ENCODE results near the gene SUSD3. TPM values are rescaled to one million over a fixed set of nuclear protein-coding genes. Genes with fewer than 3 reads are reported as not detected.

The SUSD3 gene
- total RNA-seq, 4 donors from 2014 or later = 0.83 to 3.3 (median 1.4) TPM

DNA sequence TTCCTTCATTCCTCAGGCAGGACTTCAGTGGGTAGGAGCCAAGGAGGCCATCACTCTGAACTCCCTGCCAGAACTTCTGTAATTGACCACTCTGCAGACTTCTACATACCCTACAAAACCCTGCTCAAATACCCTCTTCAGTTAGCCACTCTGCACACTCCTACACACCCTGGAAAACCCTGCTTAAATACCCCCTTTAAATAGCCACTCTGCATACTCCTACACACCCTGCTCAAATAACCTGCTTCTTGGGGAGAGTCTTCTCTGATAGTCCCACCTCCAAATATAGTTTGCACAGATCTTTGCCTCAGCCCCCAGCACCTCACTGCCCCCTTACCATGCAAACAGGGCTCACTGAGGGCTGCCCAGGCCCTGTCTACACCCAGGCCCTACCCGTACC is 18.9 kb downstream of the SUSD3 start:
- H3K27ac ChIP-seq (replicated peaks in 1 of 4) = no peak overlapping the region
- TF ChIP-seq POLR2A (IDR thresholded peaks at IDR 0.05; ENCODE audit: low read depth) (no peak), POLR2AphosphoS5 (IDR thresholded peaks at IDR 0.05) (no peak), EP300 (IDR thresholded peaks at IDR 0.05) (no peak)
- TF ChIP-seq, protein P1, sequence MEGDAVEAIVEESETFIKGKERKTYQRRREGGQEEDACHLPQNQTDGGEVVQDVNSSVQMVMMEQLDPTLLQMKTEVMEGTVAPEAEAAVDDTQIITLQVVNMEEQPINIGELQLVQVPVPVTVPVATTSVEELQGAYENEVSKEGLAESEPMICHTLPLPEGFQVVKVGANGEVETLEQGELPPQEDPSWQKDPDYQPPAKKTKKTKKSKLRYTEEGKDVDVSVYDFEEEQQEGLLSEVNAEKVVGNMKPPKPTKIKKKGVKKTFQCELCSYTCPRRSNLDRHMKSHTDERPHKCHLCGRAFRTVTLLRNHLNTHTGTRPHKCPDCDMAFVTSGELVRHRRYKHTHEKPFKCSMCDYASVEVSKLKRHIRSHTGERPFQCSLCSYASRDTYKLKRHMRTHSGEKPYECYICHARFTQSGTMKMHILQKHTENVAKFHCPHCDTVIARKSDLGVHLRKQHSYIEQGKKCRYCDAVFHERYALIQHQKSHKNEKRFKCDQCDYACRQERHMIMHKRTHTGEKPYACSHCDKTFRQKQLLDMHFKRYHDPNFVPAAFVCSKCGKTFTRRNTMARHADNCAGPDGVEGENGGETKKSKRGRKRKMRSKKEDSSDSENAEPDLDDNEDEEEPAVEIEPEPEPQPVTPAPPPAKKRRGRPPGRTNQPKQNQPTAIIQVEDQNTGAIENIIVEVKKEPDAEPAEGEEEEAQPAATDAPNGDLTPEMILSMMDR (IDR thresholded peaks at IDR 0.05) = no peak
- no peak for DNase-seq (ENCODE audit: extremely low spot score)
- H3K36me3 ChIP-seq = no peaks in the 10 kb centered on the region
- 100% methylated on average over 1 of the region's 1 CpG for WGBS
- peaks cover 1 to 13% (median 12%) of the 10 kb centered on the region in 4 donors for H3K4me1 ChIP-seq
- H3K9me3 ChIP-seq = no peaks in the 10 kb centered on the region
- H3K4me3 ChIP-seq = no peak overlapping the region
- H3K27me3 ChIP-seq = no peaks in the 10 kb centered on the region
- intact Hi-C loops (cut with DNase I) = no loop called here

- no peak overlapping the region for H3K4me3 ChIP-seq
- intact Hi-C loops (cut with DNase I) = no loop called here
- DNase-seq (ENCODE audit: extremely low spot score) = no peak
- no peaks in the 10 kb centered on the region for H3K36me3 ChIP-seq
- H3K9me3 ChIP-seq = no peaks in the 10 kb centered on the region
- H3K27ac ChIP-seq (replicated peaks in 1 of 4) = no peak overlapping the region
- 90% methylated on average over 2 of the region's 16 CpGs for WGBS
- TF ChIP-seq, protein P1 (IDR thresholded peaks at IDR 0.05) = no peak
- no peak for TF ChIP-seq POLR2A (IDR thresholded peaks at IDR 0.05; ENCODE audit: low read depth)
- no peak for TF ChIP-seq POLR2AphosphoS5 (IDR thresholded peaks at IDR 0.05)
- no peak for TF ChIP-seq EP300 (IDR thresholded peaks at IDR 0.05)
- H3K27me3 ChIP-seq = no peaks in the 10 kb centered on the region
- H3K4me1 ChIP-seq = peaks cover 0 to 9% (median 8%) of the 10 kb centered on the region in 4 donors
Observed at GRCh38 chr9:93077811-93078210, 19.3 kb downstream of the SUSD3 start.

GRCh38 chr9:93079371-93079770 is 20.9 kb downstream of the SUSD3 start:
- TF ChIP-seq EP300 (IDR thresholded peaks at IDR 0.05) (no peak), POLR2A (IDR thresholded peaks at IDR 0.05; ENCODE audit: low read depth) (no peak), POLR2AphosphoS5 (IDR thresholded peaks at IDR 0.05) (no peak)
- TF ChIP-seq, protein P1 (IDR thresholded peaks at IDR 0.05) = no peak

GRCh38 chr9:93080406-93080805 is 21.9 kb downstream of the SUSD3 start:
- WGBS = 98% methylated on average over 9 of the region's 9 CpGs
- no peaks in the 10 kb centered on the region for H3K36me3 ChIP-seq
- no peak overlapping the region for H3K4me3 ChIP-seq
- intact Hi-C loops (cut with DNase I) = loop anchor here (10.0 kb wide), 1 partner anchor 76 kb away; no protein-coding TSS in a partner anchor
- H3K27ac ChIP-seq (replicated peaks in 1 of 4) = no peak overlapping the region
- no peaks in the 10 kb centered on the region for H3K27me3 ChIP-seq
- DNase-seq (ENCODE audit: extremely low spot score) = no peak
- TF ChIP-seq EP300 (IDR thresholded peaks at IDR 0.05) (no peak), POLR2A (IDR thresholded peaks at IDR 0.05; ENCODE audit: low read depth) (no peak), POLR2AphosphoS5 (IDR thresholded peaks at IDR 0.05) (no peak)
- TF ChIP-seq, protein P1 (IDR thresholded peaks at IDR 0.05) = no peak
- no peaks in the 10 kb centered on the region for H3K9me3 ChIP-seq
- H3K4me1 ChIP-seq = no peaks in the 10 kb centered on the region

More at GRCh38 chr9:93079371-93079770, 20.9 kb downstream of the SUSD3 start:
- 97% methylated on average over 9 of the region's 13 CpGs for WGBS
- no peak overlapping the region for H3K4me3 ChIP-seq
- no peak for DNase-seq (ENCODE audit: extremely low spot score)
- no peaks in the 10 kb centered on the region for H3K4me1 ChIP-seq
- intact Hi-C loops (cut with DNase I) = no loop called here
- H3K27ac ChIP-seq (replicated peaks in 1 of 4) = no peak overlapping the region
- H3K27me3 ChIP-seq = no peaks in the 10 kb centered on the region
- no peaks in the 10 kb centered on the region for H3K9me3 ChIP-seq
- no peaks in the 10 kb centered on the region for H3K36me3 ChIP-seq

- TF ChIP-seq POLR2A (IDR thresholded peaks at IDR 0.05; ENCODE audit: low read depth) = no peak
- no peak for TF ChIP-seq POLR2AphosphoS5 (IDR thresholded peaks at IDR 0.05)
- TF ChIP-seq, protein P1 (IDR thresholded peaks at IDR 0.05) = no peak
- no peak for TF ChIP-seq EP300 (IDR thresholded peaks at IDR 0.05)
- WGBS = 80% methylated on average over 10 of the region's 10 CpGs
- intact Hi-C loops (cut with DNase I) = loop anchor here (10.0 kb wide), 1 partner anchor 76 kb away; no protein-coding TSS in a partner anchor
- H3K27me3 ChIP-seq = no peaks in the 10 kb centered on the region
- H3K36me3 ChIP-seq = no peaks in the 10 kb centered on the region
- no peak overlapping the region for H3K4me3 ChIP-seq
- no peak for DNase-seq (ENCODE audit: extremely low spot score)
- H3K9me3 ChIP-seq = no peaks in the 10 kb centered on the region
- H3K4me1 ChIP-seq = no peaks in the 10 kb centered on the region
- H3K27ac ChIP-seq (replicated peaks in 1 of 4) = no peak overlapping the region
Observed at GRCh38 chr9:93081081-93081529, 22.6 kb downstream of the SUSD3 start.
